ENCODE data around the gene PARVG. TPM values are rescaled to one million over a fixed set of nuclear protein-coding genes. Genes with fewer than 3 reads are reported as not detected.

Gene PARVG
- total RNA-seq, 1 experiment from 2014 or later, result 1.3 TPM

DNA sequence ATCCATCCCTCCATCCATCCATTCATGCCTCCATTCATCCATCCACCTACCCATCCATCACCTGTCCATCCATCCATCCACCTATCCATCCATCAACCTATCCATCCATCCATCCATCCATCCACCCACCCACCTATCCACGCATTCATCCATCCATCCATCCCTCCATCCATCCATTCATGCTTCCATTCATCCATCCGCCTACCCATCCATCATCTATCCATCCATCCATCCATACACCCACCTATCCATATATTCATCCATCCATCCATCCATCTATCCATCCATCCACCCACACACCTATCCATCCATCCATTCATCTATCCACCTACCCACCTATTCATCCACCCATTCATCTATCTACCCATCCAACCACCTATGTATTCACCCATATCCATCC lies 13.8 kb downstream of the PARVG start:
- no peak overlapping the region for H3K56ac ChIP-seq (ENCODE audit: insufficient read length, low read depth, low read length)
- no peak overlapping the region for H2AFZ ChIP-seq (ENCODE audit: low read length)
- H3K27ac ChIP-seq (ENCODE audit: insufficient read length, low read depth, low read length), result no peak overlapping the region
- no peak overlapping the region for H3K4me3 Mint-ChIP-seq
- H3T11ph ChIP-seq (ENCODE audit: low read length), result no peak overlapping the region
- no peak overlapping the region for H3K18ac ChIP-seq (ENCODE audit: insufficient read length, low read depth, low read length)
- H4K8ac ChIP-seq (replicated peaks; ENCODE audit: insufficient read length, low read depth, low read length), result no peak overlapping the region
- no peak overlapping the region for H2AK5ac ChIP-seq (ENCODE audit: insufficient read length, low read length)
- TF ChIP-seq, protein P1, sequence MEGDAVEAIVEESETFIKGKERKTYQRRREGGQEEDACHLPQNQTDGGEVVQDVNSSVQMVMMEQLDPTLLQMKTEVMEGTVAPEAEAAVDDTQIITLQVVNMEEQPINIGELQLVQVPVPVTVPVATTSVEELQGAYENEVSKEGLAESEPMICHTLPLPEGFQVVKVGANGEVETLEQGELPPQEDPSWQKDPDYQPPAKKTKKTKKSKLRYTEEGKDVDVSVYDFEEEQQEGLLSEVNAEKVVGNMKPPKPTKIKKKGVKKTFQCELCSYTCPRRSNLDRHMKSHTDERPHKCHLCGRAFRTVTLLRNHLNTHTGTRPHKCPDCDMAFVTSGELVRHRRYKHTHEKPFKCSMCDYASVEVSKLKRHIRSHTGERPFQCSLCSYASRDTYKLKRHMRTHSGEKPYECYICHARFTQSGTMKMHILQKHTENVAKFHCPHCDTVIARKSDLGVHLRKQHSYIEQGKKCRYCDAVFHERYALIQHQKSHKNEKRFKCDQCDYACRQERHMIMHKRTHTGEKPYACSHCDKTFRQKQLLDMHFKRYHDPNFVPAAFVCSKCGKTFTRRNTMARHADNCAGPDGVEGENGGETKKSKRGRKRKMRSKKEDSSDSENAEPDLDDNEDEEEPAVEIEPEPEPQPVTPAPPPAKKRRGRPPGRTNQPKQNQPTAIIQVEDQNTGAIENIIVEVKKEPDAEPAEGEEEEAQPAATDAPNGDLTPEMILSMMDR (conservative IDR thresholded peaks at IDR 0.05), result no peak
- no peak overlapping the region for H3K9ac ChIP-seq (ENCODE audit: extremely low read depth, insufficient read length, low read length)
- no peak overlapping the region for H3K23ac ChIP-seq (ENCODE audit: insufficient read length, low read depth, low read length)
- H3K14ac ChIP-seq (ENCODE audit: insufficient read depth, low read length), result no peak overlapping the region
- peaks cover 9 to 30% of the 10 kb centered on the region in 2 experiments for H3K4me1 Mint-ChIP-seq
- H3K27me3 Mint-ChIP-seq (ENCODE audit: low read depth), result peaks cover 10% of the 10 kb centered on the region
- H3K9me3 Mint-ChIP-seq, result no peaks in the 10 kb centered on the region
- no peak overlapping the region for H2BK15ac ChIP-seq (ENCODE audit: low read depth, low read length)
- no peak overlapping the region for H2BK20ac ChIP-seq (ENCODE audit: low read depth, low read length, poor library complexity, severe bottlenecking)
- no peak overlapping the region for H4K5ac ChIP-seq (ENCODE audit: insufficient read length, low read depth, low read length)
- H3K27me3 ChIP-seq (ENCODE audit: insufficient read depth, low read length), result no peaks in the 10 kb centered on the region
- H3K23me2 ChIP-seq (ENCODE audit: insufficient read length, low read depth, low read length, poor library complexity, severe bottlenecking), result no peaks in the 10 kb centered on the region
- H4K91ac ChIP-seq (ENCODE audit: insufficient read length, low read depth, low read length), result no peak overlapping the region
- no peak overlapping the region for H3K4ac ChIP-seq (ENCODE audit: low read depth, low read length)
- H3K9me3 ChIP-seq (ENCODE audit: control insufficient read depth, low read depth, low read length), result no peaks in the 10 kb centered on the region
- H3K79me1 ChIP-seq (ENCODE audit: insufficient read depth, low read depth, low read length, poor library complexity, severe bottlenecking), result no peaks in the 10 kb centered on the region
- H3K4me1 ChIP-seq (ENCODE audit: insufficient read depth, low read length), result no peaks in the 10 kb centered on the region
- H2BK12ac ChIP-seq (ENCODE audit: insufficient read length, low read depth, low read length), result no peak overlapping the region
- peaks cover 5% of the 10 kb centered on the region for H4K20me1 ChIP-seq (ENCODE audit: control insufficient read depth, insufficient read depth, insufficient read length)
- H3K36me3 Mint-ChIP-seq (ENCODE audit: insufficient read depth in 1 of 3, low read depth in 3 of 3), result no peaks in the 10 kb centered on the region; a peak in 1 of 7 replicates
- H3K4me2 ChIP-seq (ENCODE audit: insufficient read depth, insufficient read length, low read length), result no peak overlapping the region
- DNase-seq, result no peak
- H2BK5ac ChIP-seq (ENCODE audit: insufficient read length, low read length), result no peak overlapping the region
- WGBS (ENCODE audit: extremely low coverage, insufficient read length, low lambda C conversion rate), result 100% methylated on average over 1 of the region's 2 CpGs
- no peak overlapping the region for H3K27ac Mint-ChIP-seq
- no peaks in the 10 kb centered on the region for H3K79me2 ChIP-seq (ENCODE audit: insufficient read depth, low read length)
- no peak overlapping the region for H2BK120ac ChIP-seq (ENCODE audit: low read depth, low read length, poor library complexity, severe bottlenecking)

All from H9 (cell line).